ENCODE data around the gene TGM2. TPM values are rescaled to one million over a fixed set of nuclear protein-coding genes. Genes with fewer than 3 reads are reported as not detected.

Gene TGM2
- total and polyA plus RNA-seq, 2 donors from 2014 or later = 44.6 to 611 TPM

GRCh38 chr20:38194971-38195504 lies 30.0 kb upstream of the TGM2 start:
- TF ChIP-seq, protein P1, sequence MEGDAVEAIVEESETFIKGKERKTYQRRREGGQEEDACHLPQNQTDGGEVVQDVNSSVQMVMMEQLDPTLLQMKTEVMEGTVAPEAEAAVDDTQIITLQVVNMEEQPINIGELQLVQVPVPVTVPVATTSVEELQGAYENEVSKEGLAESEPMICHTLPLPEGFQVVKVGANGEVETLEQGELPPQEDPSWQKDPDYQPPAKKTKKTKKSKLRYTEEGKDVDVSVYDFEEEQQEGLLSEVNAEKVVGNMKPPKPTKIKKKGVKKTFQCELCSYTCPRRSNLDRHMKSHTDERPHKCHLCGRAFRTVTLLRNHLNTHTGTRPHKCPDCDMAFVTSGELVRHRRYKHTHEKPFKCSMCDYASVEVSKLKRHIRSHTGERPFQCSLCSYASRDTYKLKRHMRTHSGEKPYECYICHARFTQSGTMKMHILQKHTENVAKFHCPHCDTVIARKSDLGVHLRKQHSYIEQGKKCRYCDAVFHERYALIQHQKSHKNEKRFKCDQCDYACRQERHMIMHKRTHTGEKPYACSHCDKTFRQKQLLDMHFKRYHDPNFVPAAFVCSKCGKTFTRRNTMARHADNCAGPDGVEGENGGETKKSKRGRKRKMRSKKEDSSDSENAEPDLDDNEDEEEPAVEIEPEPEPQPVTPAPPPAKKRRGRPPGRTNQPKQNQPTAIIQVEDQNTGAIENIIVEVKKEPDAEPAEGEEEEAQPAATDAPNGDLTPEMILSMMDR (IDR thresholded peaks at IDR 0.05; ENCODE audit: borderline replicate concordance, extremely low read depth, insufficient read depth) = no peak
- intact Hi-C loops (cut with DNase I) = no loop called here
- Histone ChIP-seq H3K36me3 (ENCODE audit: control insufficient read depth in 2 of 3, insufficient read depth in 3 of 3, low read length in 3 of 3) (no peaks in the 10 kb centered on the region), H3K27me3 (ENCODE audit: control insufficient read depth, insufficient read depth, low read length) (no peaks in the 10 kb centered on the region), H3K4me1 (ENCODE audit: control insufficient read depth in 2 of 3, insufficient read depth in 2 of 3, low read depth in 1 of 3, low read length in 3 of 3) (no peaks in the 10 kb centered on the region), H3K27ac (ENCODE audit: low read depth in 2 of 2, low read length in 2 of 2) (no peak overlapping the region), H3K9ac (ENCODE audit: low read length in 3 of 3) (no peak overlapping the region), H3K9me3 (ENCODE audit: control insufficient read depth in 2 of 3, insufficient read depth in 1 of 3, low read length in 3 of 3) (no peaks in the 10 kb centered on the region), H3K4me3 (ENCODE audit: low read length in 3 of 3) (no peak overlapping the region)
- no peak for FAIRE-seq
- DNase-seq = peak in 1 of 5 donors; percentile 23

GRCh38 chr20:38193586-38194105 lies 28.6 kb upstream of the TGM2 start:
- Histone ChIP-seq H3K4me3 (ENCODE audit: low read length in 3 of 3) (no peak overlapping the region), H3K9me3 (ENCODE audit: control insufficient read depth in 2 of 3, insufficient read depth in 1 of 3, low read length in 3 of 3) (no peaks in the 10 kb centered on the region), H3K27me3 (ENCODE audit: control insufficient read depth, insufficient read depth, low read length) (no peaks in the 10 kb centered on the region), H3K27ac (ENCODE audit: low read depth in 2 of 2, low read length in 2 of 2) (no peak overlapping the region), H3K4me1 (ENCODE audit: control insufficient read depth in 2 of 3, insufficient read depth in 2 of 3, low read depth in 1 of 3, low read length in 3 of 3) (no peaks in the 10 kb centered on the region), H3K9ac (ENCODE audit: low read length in 3 of 3) (no peak overlapping the region), H3K36me3 (ENCODE audit: control insufficient read depth in 2 of 3, insufficient read depth in 3 of 3, low read length in 3 of 3) (no peaks in the 10 kb centered on the region)
- DNase-seq (peak in 1 of 5 donors; percentile 5), FAIRE-seq (no peak)
- intact Hi-C loops (cut with DNase I) = no loop called here
- TF ChIP-seq, protein P1 (IDR thresholded peaks at IDR 0.05; ENCODE audit: borderline replicate concordance, extremely low read depth, insufficient read depth) = no peak

DNA sequence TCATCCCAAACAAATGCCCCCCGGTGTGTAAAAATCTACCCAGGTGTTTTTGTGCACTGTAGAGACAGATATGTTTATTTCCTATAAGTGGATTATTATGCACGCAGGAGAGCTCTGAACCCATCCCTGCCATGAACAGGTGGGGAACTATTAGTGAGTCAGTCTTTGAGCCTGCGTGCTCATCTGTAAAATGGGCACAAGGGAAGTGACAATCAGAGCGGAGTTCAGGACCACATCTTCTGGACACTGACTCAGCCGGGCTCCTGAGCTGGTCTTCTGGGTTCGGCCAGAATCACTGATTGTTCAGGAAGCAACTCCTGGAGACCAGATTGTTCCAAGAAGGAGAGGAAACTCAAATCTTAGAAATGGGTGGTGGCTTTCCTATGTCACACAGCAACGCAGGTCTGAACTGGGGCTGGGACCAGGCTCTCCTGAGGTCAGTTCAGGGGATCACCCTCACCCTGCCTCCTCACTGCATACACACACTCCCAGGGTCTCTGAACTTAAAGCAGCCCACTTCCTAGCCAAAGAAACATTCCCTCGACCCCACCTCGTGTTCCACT lies 27.3 kb upstream of the TGM2 start:
- FAIRE-seq = no peak
- Histone ChIP-seq H3K4me1 (ENCODE audit: control insufficient read depth in 2 of 3, insufficient read depth in 2 of 3, low read depth in 1 of 3, low read length in 3 of 3) (no peaks in the 10 kb centered on the region), H3K9ac (ENCODE audit: low read length in 3 of 3) (no peak overlapping the region), H3K36me3 (ENCODE audit: control insufficient read depth in 2 of 3, insufficient read depth in 3 of 3, low read length in 3 of 3) (no peaks in the 10 kb centered on the region), H3K9me3 (ENCODE audit: control insufficient read depth in 2 of 3, insufficient read depth in 1 of 3, low read length in 3 of 3) (no peaks in the 10 kb centered on the region), H3K27ac (ENCODE audit: low read depth in 2 of 2, low read length in 2 of 2) (no peak overlapping the region), H3K27me3 (ENCODE audit: control insufficient read depth, insufficient read depth, low read length) (no peaks in the 10 kb centered on the region), H3K4me3 (ENCODE audit: low read length in 3 of 3) (no peak overlapping the region)
- DNase-seq = peak in 1 of 5 donors; percentile 9
- intact Hi-C loops (cut with DNase I) = no loop called here
- TF ChIP-seq, protein P1 (IDR thresholded peaks at IDR 0.05; ENCODE audit: borderline replicate concordance, extremely low read depth, insufficient read depth) = no peak

All from kidney (tissue), 14 donors.